MCF 10A (cell line): Measurements from ENCODE around the gene CCDC146. TPM values are rescaled to one million over a fixed set of nuclear protein-coding genes. Genes with fewer than 3 reads are reported as not detected.

Experiments used
- BruUV-seq: library from RNA; stranded (reverse); fragments of 400-500 nt; replicated peaks from 2 replicates; lab custom pipeline; 2021; lab: Mats Ljungman, UMichigan
- CTCF ChIA-PET: fragments of 300-600 bp; sonication (Branson Sonifier 250); formaldehyde crosslinking; extraction: SDS; loops from one replicate; lab custom pipeline; 2021; ENCODE audit warnings: antibody characterized with exemption, inconsistent platforms; lab: Yijun Ruan, JAX
- POLR2A ChIA-PET: fragments of 300-600, 350-650 bp; sonication (Branson Sonifier 250); formaldehyde crosslinking; extraction: SDS; loops from one replicate; lab custom pipeline; 2020; ENCODE audit warnings: antibody characterized with exemption, inconsistent platforms; lab: Yijun Ruan, JAX
- DNase-seq: peaks from one replicate; pipeline ENCODE4 v3.0.0-alpha.2; 2018; ENCODE audit not compliant: unreplicated experiment
- H3K27ac Mint-ChIP-seq: one replicate; pipeline ENCODE4 v1.8.0; 2022; ENCODE audit warnings: mild to moderate bottlenecking, low read depth, mixed read lengths; ENCODE audit not compliant: unreplicated experiment
- H3K27me3 Mint-ChIP-seq: one replicate; pipeline ENCODE4 v1.8.0; 2022; ENCODE audit warnings: mixed read lengths; ENCODE audit not compliant: insufficient read depth, unreplicated experiment
- H3K36me3 Mint-ChIP-seq: one replicate; pipeline ENCODE4 v1.8.0; 2022; ENCODE audit warnings: mild to moderate bottlenecking, moderate library complexity, mixed read lengths; ENCODE audit not compliant: insufficient read depth, unreplicated experiment
- H3K4me1 Mint-ChIP-seq: one replicate; pipeline ENCODE4 v1.8.0; 2022; ENCODE audit warnings: mixed read lengths; ENCODE audit not compliant: insufficient read depth, unreplicated experiment
- H3K4me3 Mint-ChIP-seq: one replicate; pipeline ENCODE4 v1.8.0; 2022; ENCODE audit warnings: mild to moderate bottlenecking, moderate library complexity, mixed read lengths; ENCODE audit not compliant: unreplicated experiment
- H3K9me3 Mint-ChIP-seq: one replicate; pipeline ENCODE4 v1.8.0; 2022; ENCODE audit warnings: mixed read lengths; ENCODE audit not compliant: unreplicated experiment
- CTCF ChIP-seq: fragments of 200-600 bp; IDR thresholded peaks from one replicate; pipeline ENCODE4 v1.8.0; 2022; ENCODE audit warnings: antibody characterized with exemption, mild to moderate bottlenecking; ENCODE audit not compliant: unreplicated experiment
- intact Hi-C: fragments of 100-400 bp; cut with micrococcal nuclease; formaldehyde crosslinking; loops from 2 replicates; pipeline ENCODE4 v1.14.1; 2022
- total RNA-seq: library from RNA; stranded (reverse); gene quantifications from 2 replicates; pipeline ENCODE4 v1.2.3, GENCODE V29; 2022

The CCDC146 gene
- total RNA-seq, 1 experiment from 2014 or later, result 2.7 TPM

DNA sequence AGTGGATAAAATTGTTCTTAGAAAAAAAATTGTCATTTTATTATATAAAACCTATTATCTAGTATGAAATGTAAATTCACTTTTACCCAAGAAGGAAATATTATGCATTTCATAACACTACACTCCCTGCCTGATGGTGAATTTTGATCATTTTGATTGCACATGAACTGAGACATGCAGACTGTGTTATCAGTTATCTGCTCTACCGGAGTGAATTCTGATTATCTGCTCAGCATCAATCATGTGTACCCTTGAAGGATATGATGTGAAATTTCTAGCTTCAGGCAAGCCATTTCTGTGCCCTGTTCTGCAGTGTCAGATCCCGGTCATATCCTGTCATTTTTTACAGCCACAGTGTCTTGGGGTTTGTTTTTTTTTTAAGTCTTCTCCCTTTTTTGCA is 162.2 kb downstream of the CCDC146 start:
- no TSS peak for BruUV-seq
- H3K27ac Mint-ChIP-seq, result no peak overlapping the region
- POLR2A ChIA-PET, result no interaction called here
- DNase-seq, result no peak
- H3K4me1 Mint-ChIP-seq, result peaks cover 6% of the 10 kb centered on the region
- H3K4me3 Mint-ChIP-seq, result no peak overlapping the region
- H3K9me3 Mint-ChIP-seq, result peaks cover 8% of the 10 kb centered on the region
- no peaks in the 10 kb centered on the region for H3K36me3 Mint-ChIP-seq
- CTCF ChIA-PET, result interaction anchor here (0.7 kb wide), 1 partner anchor 47 kb away, joined by 3 read pairs; no protein-coding TSS in a partner anchor
- no peak for TF ChIP-seq CTCF
- intact Hi-C loops, result no loop called here
- H3K27me3 Mint-ChIP-seq, result no peaks in the 10 kb centered on the region

DNA sequence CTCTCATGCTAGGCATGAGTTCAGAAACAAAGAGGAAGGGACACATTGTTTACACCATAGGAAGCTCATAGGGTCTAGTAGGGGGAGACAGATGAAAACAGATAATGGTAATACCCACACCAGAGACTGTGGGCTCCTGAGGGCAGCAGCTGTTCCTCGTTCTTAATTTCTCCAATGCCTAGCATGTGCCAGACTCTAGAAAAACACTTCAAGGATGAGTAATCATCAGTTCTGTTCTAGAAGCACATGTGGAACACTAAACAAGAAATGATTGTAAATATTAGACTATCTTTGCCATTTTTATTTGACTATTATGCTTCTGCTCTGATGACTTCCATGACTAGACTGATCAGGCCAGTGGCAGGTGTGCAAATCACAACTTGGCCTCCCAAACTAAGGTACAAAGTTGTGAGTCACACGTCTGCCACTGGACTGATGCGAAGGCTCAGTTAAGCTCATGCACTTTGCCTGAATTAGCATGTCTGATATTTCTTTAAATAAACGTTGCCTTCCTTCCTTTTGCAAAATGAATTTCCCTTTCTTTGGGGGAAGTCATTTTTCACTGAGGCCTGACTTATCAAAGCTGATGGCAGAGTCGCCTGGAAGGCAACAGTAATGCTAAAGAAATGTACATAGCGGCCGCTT is 166.4 kb downstream of the CCDC146 start:
- POLR2A ChIA-PET, result no interaction called here
- H3K27me3 Mint-ChIP-seq, result no peaks in the 10 kb centered on the region

DNA sequence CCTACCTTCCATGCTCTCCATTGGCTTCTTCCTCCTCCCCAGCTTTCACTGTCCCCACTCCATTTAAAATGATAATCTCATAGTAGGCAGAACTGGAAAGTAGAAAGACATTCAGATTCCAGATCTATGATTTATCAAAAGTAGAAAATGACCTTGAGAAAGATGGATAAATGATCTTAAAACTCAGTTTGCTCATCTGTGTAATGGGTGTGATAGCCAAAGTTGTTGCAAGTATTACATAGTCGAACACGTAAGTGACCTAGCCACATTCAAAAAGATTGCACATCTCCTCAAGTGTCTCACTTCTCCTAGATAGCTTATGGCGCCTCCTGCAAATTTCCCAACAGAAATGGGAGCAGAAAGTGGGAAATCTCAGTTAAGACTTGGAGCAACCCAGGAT is 167.0 kb downstream of the CCDC146 start:
- Mint-ChIP-seq H3K9me3 (peaks cover 8% of the 10 kb centered on the region), H3K27me3 (no peaks in the 10 kb centered on the region), H3K4me1 (peaks cover 6% of the 10 kb centered on the region), H3K27ac (no peak overlapping the region), H3K4me3 (no peak overlapping the region), H3K36me3 (no peaks in the 10 kb centered on the region)
- no peak for TF ChIP-seq CTCF
- DNase-seq, result no peak
- no TSS peak for BruUV-seq
- intact Hi-C loops, result no loop called here
- ChIA-PET POLR2A (no interaction called here), CTCF (no interaction called here)

More for the DNA sequence above, 166.4 kb downstream of the CCDC146 start:
- CTCF ChIA-PET, result interaction anchor here (1.3 kb wide), 1 partner anchor 43 kb away, joined by 3 read pairs; no protein-coding TSS in a partner anchor
- Mint-ChIP-seq H3K36me3 (no peaks in the 10 kb centered on the region), H3K27ac (no peak overlapping the region), H3K4me3 (no peak overlapping the region), H3K9me3 (peaks cover 8% of the 10 kb centered on the region), H3K4me1 (peaks cover 6% of the 10 kb centered on the region)
- intact Hi-C loops, result no loop called here
- TF ChIP-seq CTCF, result no peak
- BruUV-seq, result no TSS peak
- no peak for DNase-seq

GRCh38 chr7:77290425-77290824 is 168.0 kb downstream of the CCDC146 start:
- Mint-ChIP-seq H3K27ac (no peak overlapping the region), H3K9me3 (peaks cover 8% of the 10 kb centered on the region), H3K36me3 (no peaks in the 10 kb centered on the region), H3K4me3 (no peak overlapping the region), H3K27me3 (no peaks in the 10 kb centered on the region), H3K4me1 (peaks cover 6% of the 10 kb centered on the region)
- DNase-seq, result no peak
- CTCF ChIA-PET, result no interaction called here
- intact Hi-C loops, result no loop called here
- POLR2A ChIA-PET, result no interaction called here
- TF ChIP-seq CTCF, result no peak
- BruUV-seq, result no TSS peak
